IPS-18c (cell line): ENCODE measurements around the gene IL17F.

ENCODE experiments used
- H3K4me3 ChIP-seq: 2 replicates; pipeline ENCODE4 v1.7.0; 2013; ENCODE audit warnings: low read depth, mild to moderate bottlenecking, low read length, moderate library complexity; ENCODE audit not compliant: insufficient read depth
- H3K9me3 ChIP-seq: one replicate; pipeline ENCODE4 v1.6.1; 2013; ENCODE audit warnings: mild to moderate bottlenecking, low read length, moderate library complexity; ENCODE audit not compliant: control insufficient read depth, insufficient read depth

The IL17F gene

DNA sequence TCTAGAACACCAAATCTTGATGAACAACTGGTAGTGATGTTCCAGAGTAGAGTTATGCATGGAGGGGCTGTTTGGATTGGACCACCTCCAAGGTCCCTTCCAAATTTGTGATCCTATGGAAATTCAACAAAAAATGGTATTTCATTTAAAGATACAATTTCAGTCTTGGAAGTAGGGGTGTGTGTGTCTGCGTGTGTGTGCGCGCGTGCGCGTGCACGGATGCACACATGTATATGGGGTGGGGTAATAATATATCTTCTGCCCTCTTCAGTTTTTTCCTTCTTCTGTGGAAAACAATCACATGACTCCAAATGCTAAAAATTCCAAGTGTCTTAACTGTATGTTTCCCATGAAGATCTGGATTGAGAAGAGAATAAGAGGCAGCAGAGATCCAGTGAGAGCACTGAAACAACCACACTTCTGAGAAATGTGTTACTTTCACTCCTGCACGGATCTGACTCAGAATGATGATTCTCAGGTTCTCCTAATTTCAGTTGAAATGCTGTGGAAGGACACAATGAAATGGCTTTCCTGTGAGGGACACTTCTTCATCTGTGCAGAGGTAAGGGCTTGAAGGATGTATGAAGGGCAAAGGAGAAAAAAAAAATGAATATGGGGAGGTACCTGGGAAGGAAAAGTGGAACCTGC is 10.6 kb upstream of the IL17F start:
- Histone ChIP-seq H3K4me3 (no peak overlapping the region), H3K9me3 (peaks cover 2% of the 10 kb centered on the region)

DNA sequence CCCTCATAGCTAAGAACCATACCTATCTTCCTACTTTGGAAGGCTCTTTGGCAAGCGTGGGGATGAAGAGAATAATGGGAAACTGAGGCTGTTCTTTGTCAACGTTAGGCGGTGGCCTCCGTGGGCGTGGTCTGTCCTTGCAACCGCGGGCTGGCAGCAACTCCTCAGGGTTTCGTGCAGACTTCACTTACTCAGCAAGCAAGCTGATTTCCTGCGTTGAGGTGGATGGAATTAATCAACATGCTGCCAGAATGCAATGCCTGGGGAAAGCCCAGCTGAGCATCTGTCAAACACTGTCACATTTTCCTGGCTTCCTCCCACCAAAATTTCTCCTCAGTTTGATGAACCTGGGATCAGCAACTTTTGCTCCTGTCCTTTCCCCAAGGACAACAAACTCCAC is 9.2 kb upstream of the IL17F start:
- Histone ChIP-seq H3K4me3 (no peak overlapping the region), H3K9me3 (peaks cover 2% of the 10 kb centered on the region)

DNA sequence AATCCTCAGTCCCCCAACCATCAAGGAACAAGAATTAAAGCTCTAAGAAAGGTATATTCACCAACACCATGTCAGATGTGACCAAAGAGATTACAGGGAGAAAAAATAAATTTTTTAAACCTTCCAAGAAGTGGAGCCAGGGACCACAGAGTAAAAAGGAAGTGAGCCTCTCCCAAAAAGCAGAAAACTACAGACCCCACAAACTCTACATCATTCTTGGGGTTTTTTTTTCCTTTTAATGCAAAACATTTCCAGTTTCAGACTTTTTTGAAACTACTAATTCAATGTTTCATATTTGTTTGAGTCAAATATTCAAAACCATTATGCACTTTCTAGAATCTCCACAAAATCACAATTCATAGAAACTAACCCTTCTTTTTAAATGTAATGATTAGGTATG is 6.8 kb upstream of the IL17F start:
- Histone ChIP-seq H3K4me3 (no peak overlapping the region), H3K9me3 (no peaks in the 10 kb centered on the region)

DNA sequence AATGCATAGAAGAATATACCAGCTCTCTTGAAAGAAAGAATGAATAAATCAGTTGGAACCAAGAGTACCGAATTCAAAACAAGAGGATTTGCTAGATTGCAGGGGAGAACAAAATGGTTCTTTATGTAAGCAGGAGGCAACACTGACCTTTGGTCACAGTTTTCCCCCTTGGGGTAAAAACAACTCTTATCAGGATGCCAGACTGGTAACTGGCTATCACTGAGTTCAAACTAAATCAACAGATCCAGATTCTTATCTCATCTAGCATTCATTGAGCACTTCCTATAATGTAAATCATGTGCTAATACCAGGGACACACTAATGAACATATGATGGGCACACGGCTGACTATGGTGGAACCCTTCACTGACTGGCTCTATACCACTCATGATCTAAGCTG is 4.8 kb upstream of the IL17F start:
- Histone ChIP-seq H3K4me3 (no peak overlapping the region), H3K9me3 (no peaks in the 10 kb centered on the region)

DNA sequence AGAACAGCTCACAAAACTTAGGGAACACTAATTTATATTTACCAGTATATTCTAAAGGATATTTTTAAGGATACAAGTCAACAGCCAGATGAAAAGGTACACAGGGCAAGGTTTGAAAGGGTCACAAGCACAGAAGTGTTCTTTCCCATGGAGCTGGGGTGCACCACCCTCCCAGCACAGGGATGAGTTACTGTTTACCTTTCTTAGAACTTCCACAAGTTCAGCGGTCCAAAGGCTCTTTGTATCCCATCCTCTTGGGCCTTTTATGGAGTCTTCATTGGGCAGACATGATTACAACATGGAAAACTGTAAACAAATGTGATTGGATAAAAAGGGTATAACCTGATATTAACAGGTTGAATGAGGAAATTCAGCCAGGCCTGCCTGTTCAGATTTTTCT is 1.1 kb upstream of the IL17F start:
- H3K9me3 ChIP-seq = no peaks in the 10 kb centered on the region
- H3K4me3 ChIP-seq = no peak overlapping the region

DNA sequence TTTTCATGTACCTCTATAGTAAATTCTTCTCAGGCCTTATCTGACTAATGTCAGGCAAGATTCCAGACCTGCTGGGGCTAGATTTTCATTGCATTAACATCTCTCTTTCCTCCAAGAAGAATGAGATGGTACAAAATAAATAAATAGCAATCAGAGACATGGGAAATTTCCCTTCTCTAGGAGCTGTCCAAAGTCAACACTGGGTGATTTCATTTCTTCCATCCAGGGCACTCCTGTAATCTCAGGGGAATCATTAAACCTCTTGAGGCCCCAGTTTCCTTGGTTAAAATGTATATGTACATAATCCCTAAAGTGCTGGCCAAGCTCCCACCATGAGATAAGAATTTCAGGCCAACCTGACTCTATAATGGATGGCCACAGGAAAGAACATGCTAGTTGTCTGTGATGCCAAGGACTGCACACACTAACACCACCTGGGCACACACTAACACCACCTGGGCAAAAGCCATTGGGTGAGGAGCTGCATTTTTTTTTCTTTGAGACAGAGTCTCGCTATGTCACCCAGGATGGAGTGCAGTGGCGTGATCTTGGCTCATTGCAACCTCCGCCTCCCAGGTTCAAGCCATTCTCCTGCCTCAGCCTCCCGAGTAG is 912 bp downstream of the IL17F start:
- no peak overlapping the region for H3K4me3 ChIP-seq
- no peaks in the 10 kb centered on the region for H3K9me3 ChIP-seq

DNA sequence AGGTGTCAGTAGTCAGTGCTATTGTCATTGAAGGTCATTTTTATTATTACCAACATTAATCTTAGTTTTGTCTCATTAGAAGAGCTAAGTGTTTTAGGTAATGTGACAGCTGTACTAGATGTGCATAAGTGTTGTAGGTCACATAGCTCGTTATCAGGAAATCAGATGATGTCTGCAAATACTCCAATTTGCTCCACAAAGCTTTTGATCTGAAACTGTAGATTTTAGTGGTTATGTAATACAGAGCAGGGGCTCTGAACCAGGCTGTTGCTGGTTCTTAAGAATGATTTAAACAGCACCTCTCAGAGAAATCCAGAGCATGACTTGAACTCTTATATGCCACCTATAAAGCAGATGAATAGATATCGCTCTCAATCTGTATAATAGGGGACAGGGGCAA is 2.5 kb downstream of the IL17F start:
- Histone ChIP-seq H3K9me3 (no peaks in the 10 kb centered on the region), H3K4me3 (no peak overlapping the region)

DNA sequence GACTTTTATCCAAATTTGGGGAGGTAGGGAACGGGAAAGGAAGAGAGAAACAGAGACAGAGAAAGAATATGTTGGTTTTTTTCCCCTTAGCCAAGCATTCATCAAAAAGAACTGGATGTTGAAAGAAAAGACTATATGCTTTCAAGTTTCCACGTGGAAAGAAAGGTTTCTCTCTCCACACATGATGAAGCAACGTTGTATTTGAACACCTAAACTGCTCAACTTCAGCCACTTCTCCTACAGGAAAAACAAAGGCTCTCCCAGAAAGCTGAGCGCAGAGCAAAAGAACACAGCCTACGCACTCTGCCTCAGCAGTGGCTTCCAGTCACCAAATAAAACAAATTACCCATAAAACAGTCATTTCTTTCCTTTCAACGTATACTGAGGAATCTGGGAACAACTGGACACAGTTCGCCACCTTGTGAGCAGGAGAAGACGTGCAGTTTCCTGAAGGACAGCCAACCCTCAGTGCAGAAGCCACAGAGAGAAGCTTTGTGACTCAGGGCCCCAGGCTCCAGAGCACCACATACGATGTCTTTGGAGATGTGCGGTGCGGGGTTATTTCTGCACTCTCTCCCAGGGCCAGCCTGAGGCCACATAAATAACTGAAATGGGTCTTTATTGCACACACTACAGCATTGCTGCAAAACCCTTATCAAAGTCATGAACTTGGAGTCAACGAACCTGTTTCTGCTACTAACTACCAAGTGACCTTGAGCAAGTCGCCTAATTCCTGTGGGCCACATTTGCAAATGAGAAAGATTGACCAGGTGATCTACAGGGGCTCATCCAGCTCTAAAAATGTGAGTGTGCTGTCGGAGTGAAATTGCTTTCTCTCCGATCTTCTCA is 10.1 kb downstream of the IL17F start:
- H3K4me3 ChIP-seq = no peak overlapping the region
- H3K9me3 ChIP-seq = no peaks in the 10 kb centered on the region

DNA sequence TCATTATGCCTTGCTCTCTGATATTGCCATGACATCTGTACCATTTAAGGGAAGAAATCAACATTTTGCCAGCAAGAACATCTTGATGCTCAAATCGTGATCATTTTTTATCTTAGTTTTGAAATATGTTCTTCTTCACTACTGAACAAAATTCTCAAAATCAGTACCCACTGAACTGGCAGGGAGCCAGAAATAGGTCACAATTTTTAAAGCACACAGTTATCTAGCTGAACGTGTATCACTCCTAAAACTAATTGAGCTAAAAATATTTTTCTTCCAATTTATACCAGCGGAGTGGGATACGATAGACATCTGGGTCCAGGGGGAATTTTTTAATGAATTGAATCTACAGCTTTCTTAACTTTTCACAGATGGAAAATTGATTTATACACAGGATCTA is 11.3 kb downstream of the IL17F start:
- H3K9me3 ChIP-seq = no peaks in the 10 kb centered on the region
- H3K4me3 ChIP-seq = no peak overlapping the region

DNA sequence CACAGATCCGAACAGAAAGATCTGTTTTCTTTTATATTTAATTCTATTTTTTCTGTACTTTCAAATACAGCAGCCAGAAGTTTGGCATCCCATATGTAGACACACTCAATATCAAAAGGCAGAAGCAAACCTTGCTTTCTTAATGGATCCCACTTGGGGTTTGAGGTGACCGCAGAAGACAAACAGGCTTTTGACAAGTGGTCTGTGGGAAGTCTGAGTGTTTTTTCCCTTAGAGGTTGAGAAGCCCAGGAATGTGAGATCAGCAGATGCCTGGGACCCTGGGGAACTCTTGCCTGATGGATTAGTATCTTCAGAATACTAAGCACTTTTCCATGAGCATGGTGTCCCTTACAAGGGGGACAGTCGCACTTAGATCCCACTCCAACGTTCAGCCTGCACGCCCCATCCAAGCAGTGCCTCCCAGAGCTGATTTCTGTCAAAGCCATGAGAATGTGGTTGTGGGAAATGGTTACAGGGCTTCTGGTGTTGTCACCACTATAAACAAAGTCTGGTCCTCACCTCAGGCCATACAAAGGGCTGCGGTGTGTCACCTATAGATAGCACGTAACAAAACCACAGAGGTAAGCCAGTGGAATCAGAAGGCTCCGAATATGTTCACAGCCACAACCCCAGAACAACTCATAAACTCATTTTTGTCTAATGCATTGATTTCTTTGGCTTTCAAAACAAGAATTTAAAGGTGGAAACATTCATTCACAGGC is 12.7 kb downstream of the IL17F start:
- no peak overlapping the region for H3K4me3 ChIP-seq
- no peaks in the 10 kb centered on the region for H3K9me3 ChIP-seq

DNA sequence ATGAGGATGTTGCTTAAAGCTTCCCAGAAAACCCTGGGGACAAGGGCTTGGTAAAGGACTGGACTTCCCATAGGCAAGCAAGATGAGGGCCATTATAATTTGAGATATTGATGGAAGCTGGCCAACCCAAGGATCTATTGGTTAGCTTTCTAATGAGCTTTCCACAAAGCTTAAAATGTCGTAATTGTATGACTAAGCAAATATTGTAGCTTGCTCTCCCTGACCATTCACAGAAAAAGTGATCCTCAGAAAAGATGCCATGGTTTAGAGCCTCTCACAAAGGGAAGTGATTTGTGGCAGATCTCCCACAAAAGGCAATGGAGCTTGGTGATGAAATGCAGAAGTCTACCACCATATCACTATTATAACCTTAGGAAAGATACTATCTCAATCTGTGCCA is 13.6 kb downstream of the IL17F start:
- no peak overlapping the region for H3K4me3 ChIP-seq

DNA sequence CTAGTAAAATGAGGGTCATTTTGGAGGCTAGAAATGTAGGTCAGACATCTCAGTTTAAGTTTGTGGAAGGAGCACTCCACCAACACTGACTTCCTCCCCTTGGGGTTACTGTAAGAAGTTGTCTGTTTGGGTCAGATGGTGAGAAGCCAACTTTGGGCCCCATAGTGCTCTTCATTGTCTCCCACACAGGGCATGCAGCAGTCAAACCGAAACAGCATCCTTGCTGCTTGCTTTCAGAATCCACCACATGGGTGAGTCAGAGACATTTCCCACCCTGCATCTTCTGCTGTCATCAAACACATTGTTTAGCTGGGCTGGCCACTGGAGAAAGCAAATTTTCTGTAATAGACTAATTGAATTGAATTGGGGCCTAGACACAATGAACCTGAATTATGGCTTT is 16.8 kb downstream of the IL17F start:
- Histone ChIP-seq H3K4me3 (no peak overlapping the region), H3K9me3 (no peaks in the 10 kb centered on the region)

More for the DNA sequence above, 13.6 kb downstream of the IL17F start:
- H3K9me3 ChIP-seq = no peaks in the 10 kb centered on the region

DNA sequence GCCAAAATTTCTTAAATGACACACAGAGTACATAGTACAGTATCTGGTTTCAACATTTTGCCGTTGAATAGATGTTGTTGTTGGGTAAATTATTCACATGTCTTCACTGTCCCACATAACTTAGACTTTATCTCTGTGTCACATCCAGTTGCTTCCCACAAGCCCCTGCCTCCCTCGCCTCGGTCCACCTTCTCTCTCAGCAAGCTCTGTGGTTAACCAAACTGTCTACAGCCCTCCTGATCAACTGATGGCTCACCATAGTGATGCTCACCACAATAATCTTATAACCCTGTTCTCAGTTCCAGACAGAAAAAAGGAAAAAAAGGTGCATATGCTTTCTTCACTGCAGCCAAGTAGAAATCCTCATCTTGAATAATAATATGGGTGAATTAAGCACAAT is 23.0 kb downstream of the IL17F start:
- Histone ChIP-seq H3K9me3 (no peaks in the 10 kb centered on the region), H3K4me3 (no peak overlapping the region)

DNA sequence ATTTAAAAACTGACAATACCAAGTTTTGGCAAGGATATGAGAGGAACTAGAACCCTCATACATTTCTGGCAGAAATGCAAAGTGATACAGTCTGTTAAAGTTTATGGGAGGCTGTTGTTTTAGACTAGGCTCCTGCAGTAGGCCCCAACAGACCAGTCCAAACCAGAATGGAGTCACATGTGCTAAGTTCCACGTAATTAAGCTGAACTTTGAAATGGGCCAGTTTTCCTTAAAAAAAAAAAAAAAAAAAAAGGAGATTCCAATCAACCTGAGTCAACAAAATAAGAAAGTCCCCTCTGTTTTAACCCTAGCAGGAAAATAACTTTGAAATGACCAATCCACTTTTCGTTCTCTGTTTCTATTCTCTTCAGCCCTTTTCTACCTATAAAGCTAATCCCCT is 26.5 kb downstream of the IL17F start:
- no peaks in the 10 kb centered on the region for H3K9me3 ChIP-seq
- no peak overlapping the region for H3K4me3 ChIP-seq

DNA sequence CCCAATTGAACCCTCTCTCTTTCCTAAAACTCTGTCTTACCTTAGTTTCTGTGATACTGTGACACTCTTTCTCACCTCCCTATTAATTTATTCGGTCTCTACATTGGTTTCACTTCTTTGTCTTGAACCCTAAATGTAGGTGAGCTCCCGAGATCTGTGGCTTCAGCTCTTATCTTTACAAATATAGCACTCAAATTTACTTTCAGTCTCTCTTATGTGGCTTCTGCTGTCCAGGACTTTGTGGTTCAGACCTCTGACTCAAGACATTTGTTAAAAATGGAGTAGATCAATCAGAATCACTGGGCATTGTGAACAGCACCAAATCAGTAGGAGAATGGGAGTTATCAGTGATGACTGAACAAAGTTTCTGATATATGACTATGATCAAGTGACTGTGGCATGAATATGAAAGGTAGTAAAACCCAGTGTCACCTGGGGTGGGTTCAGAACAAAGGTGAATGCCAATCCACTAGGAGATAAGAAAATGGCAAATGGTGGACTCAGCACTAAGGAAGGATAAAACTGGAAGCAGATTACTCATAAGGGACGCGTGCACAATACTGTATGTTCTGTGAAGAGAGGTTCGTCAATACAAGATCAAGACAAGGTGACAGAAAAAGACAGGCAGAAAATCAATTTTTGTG is 27.2 kb downstream of the IL17F start:
- Histone ChIP-seq H3K4me3 (no peak overlapping the region), H3K9me3 (no peaks in the 10 kb centered on the region)

DNA sequence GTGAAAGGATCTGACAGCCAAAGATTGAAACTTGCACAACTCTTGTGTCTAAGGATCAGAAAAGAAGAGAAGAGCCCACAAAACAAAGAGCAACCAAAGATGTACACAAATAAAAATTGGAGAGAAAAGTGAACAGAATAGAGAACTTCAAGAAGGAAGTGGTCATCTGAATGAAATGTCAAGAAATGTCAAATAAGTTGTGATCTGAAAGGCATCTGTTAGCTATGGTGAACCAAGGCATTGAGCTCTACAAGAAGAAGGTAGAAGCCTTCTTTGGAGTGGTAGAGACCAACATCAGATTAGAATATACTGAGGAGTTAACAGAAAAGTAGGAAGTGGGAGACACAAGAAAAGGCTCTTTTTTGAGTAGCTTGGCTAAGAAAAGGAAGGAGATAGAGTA is 28.5 kb downstream of the IL17F start:
- Histone ChIP-seq H3K4me3 (no peak overlapping the region), H3K9me3 (no peaks in the 10 kb centered on the region)

DNA sequence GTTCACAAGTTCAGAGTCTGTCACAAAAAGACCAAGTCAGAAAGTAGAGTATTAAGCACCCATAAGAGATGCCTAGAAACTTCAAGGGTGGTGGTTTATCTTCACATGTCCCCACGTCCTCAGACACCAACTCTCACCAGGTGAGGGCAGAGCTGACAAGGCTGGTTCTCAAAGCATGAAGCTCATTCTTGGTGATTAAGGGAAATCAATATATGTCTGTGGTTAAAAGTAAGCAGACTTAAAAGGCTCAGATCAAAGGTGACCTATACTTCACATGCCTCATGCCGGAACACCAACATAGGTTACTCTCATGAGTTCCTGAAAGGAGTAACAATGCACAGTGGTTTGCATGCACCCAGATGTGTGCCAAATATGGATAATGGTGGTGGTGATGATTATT is 31.2 kb downstream of the IL17F start:
- Histone ChIP-seq H3K9me3 (no peaks in the 10 kb centered on the region), H3K4me3 (no peak overlapping the region)
